Measurements from ENCODE around the gene GART.
"Not testable (repeated sequence)": the region's sequence is repeated elsewhere in the genome, so short reads cannot be mapped to it uniquely, and the experiment has no call there.

The GART gene

DNA sequence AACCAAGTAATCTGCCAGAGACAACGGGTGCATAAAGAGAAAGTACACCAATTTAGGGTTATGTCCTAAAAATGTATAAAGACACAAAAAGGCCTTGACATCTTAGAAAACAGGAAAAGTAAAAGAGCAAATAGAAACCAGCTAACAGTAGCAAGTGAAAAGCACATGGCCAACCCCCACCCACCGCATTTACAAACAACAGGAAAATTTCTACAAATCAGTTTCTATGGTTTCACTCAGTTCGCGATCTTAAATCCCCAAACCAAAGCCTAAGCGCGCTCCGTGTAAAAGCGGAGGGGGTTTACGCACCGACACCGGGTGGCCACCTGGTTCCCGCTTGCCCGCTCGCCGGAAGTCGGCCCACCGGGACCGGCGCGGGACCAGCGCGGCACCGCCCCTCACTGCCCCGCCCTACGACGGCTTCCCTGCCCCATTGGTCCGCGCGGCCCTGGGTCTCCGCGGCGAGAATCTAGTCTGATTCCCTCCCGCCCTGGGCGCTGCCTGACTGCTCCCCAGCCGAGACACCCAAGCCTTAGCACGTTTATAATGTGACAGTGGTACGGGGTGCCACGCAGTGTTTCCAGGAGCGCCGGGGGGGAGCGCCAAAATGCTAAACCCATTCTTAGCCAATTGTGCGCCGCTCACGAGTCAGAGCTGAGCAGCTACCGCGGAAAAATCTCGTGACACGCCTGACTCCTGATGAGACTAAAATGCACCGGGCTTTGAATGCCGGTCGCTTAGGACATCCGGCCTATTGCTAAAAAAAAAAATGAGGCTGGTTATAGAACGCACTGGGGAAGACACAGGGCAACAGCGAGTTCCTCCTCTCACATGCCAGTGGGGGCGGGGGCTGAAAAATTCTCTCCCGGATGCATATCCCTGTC is at the start of gene GART:
GART (minus strand) TSS at position 362 of the 884 bp plus-strand sequence. CDS start 2,802 bp downstream, outside the sequence.
- DNase-seq: peak; percentile 83

DNA sequence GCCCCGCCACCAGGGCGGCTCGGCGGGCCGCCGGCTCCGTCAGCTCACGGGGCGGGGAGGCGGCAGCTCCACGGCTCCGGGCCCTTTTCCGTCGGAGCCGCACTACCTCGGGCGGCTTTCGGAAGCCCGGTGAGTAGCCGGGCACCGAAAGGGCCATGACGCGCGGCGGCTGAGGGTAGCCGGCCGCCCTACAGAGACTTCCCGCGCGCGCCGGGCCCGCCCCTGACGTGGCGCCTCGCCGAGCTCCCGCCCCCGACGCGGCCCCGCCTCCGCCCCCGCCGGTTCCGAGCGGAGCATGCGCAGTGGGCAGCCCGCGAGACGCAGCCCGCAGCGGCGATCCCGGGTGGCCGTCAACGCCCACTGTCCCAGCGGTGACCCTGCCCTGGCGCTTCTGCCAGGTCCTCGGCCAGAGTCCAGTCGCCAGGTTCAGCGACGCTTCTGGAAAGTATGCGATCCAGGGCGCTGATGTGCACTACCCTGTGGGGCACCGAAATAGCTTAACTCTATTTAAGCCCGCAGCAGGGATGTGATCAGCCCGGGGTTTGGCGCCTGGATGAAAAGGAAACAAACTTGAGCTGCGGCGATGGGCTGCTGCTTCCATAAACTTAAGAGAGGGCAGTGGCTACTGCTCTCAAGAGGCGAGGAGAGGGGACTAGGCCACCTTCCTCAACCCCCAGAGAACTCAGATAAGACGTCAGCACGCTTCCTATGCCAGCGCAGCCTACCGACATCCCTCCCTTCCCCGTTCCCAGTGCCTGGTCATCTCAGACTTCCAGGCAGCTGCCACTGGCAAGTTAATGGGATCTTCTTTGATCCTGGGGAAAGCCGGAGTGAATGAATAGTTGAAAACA is 46.8 kb upstream of the GART start, which contains the start of gene DONSON:
DONSON (minus strand) TSS at position 200 of the 851 bp plus-strand sequence; CDS start at position 157, 43 bp downstream.
- DNase-seq: peak; percentile 87

DNA sequence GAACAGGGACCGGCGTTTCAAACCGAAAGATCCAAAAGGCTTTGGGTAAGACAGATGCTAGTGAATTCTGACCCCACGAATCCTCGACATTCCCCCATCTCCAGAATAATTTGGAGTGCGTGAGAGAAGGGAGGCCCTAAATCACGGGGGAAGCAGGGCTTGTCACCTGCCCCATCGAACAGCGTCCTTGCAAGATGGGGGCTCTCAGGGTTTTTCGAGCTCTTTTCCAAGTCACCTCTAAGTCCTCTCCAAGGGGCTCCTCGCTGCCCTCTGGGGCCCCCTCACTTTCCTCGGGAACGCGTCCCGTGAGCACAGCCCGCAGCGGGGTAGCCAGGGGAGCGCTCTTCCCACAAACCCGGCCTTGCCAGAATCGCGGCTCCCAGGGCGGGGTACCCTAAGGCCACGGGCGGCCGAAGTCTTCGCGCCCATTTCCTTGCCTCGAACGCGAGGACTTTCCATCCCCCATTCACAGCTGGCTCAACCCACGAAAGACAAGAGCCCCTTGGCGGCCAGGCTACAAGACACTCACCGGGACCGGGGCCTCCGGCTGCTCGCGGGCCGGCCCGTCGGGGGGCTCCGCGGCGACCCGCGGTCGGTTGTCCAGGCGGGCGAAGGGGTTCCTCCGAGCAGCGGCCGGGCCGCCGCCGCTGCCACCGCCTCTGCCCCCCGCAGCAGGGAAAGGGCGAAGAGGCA is 46.0 kb upstream of the GART start:
- peak; percentile 57 for DNase-seq

DNA sequence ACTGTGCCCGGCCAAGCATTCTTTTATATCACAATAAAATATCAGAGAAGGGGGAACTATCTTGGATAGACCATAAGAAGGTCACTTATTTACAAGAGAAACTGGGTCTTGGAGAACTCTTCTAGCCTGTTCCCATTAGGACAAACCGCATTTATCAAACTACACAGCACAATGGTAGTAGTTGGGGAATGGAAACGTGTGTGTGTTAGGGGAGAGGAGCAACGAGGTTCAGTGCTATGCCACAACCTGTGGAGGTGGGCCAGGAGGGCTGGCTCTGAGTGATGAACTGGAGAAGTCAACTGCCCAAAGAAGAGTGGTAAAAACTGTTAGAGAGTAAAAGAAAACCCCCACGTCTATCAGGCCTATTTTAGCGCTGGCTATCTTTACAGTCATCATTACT is 45.0 kb upstream of the GART start:
- no peak for DNase-seq

DNA sequence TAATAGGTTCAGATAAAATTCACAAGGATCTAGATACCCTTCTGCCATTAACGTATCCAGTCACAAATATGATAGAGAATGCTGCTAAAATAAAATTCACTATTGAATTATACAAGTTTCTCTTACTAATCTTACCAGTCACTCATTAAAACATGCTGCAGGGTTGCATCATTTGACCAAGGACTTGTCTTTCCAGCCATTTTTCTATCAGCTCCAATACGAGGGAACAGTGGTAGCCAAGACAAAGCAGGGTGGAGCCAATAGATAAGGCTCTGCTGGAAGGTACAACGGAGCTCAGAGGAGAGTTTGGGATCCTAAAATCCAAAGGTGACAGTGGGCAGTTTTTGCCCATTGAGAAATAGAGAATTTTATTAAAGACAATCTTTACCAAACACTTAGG is 42.5 kb upstream of the GART start:
- DNase-seq: no peak

DNA sequence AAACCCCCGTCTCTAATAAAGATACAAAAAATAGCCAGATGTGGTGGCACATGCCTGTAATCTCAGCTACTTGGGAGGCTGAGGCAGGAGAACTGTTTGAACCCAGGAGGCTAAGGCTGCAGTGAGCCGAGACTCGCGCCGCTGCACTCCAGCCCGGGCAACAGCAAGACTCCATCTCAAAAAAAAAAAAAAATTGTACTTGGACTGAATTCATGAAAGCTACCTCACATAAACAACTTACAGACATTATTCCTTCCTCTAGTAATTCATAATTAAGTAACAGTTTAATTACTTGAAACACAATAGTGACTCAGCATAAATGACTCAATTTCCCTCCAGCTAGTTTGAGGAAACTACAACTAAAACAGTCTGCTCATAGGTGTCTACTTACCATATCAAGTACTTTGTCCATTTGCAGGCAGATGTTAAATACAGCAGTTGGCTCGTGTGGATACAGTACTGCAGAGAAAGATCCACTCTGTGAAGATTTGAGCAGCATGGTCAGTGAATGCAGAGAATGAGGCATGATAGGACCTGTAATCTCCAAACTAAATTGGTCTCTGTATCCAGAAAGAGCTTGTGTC is 37.1 kb upstream of the GART start:
- DNase-seq: peak; percentile 48

DNA sequence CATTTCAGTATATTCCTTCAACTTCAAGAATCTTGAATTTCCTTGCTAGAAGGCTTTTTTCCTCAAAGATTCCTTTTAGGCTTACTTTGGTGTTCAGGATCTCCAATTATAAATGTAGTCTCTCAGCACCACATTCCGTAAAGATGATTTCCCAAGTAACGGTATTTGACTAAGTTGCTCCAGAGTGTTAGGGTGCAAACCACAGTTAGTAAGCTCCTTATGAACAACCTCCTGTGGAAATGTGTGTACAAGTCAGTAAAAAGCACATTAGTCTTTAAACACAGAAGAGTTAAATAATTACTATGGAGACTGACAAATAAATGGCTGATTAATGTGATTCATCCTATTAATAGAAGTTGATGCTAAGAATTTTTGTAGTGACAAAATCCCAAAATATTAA is 36.3 kb upstream of the GART start:
- DNase-seq: peak; percentile 65

DNA sequence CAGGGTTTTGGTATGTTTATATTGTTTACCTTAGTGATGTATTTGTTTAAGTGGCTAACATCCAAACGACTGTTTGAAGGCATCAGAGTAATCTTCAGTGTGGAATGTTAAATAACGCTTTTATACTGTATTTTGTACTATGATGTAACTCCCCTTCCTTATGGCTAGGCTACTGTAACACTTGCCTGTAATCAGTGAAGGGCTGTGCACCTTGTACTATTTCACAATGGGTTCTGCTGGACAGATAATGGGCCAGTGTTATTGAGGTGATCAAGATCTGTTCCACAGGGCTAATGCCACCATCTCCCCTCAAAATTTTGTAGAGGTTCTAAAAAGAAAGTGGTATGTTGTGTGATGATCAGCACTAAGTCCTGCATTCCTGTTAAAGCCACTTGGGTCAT is 34.8 kb upstream of the GART start:
- DNase-seq: not testable (repeated sequence)

DNA sequence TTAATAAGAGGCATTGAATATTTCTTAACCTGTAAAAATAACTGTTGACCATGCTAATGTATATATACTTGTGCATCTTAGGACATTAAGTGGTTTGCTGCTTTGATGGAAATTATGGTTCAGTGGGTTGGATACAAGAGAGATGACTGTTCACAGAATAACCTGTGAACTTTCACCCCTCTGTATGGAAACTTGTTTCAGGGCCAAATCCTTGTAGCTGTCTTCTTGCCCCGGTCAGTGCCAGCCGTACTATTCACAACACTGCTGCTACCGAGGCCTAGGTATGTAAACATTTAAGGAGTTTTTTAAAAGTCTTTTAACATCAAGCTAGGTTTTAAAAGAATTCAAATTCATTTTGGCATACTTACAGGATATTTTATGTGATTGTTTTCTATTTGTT is 30.4 kb upstream of the GART start:
- no peak for DNase-seq

DNA sequence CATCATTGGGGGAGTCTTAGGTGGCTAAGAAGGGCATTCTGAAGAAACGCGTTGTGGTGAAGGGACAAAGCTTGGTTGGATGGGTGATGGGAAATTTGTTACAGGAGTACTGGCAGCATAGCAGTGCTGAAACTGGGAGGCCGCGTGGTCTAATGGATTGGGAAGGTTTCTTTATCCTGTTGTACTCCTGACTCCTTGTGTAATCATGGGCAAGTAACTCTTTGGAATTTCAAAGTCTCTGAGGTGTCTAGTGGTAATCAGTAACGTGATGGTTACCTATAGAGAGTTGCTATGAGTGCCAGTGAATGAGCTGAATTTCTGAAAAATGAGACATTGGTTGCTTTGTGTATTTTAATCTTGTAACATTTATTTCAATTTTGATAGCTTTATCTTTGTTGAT is 28.1 kb upstream of the GART start:
- no peak for DNase-seq

DNA sequence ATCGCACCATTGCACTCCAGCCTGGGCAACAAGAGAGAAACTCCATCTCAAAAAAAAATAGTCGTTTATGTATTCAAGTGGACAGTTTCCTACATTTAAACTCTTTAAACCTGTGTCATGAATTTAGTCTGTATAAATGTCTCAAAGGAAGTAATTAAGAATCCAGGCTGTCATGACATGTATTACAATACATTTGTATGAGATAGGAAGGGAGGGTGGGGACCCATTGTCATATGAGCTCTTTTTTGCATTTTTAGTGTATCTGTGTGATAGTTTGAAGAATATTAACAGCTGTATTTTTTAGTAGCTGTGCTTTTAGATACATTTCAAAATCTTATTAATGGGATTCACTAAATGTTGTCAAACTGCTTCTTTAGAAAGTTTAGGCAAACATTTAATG is 26.5 kb upstream of the GART start:
- DNase-seq: no peak

DNA sequence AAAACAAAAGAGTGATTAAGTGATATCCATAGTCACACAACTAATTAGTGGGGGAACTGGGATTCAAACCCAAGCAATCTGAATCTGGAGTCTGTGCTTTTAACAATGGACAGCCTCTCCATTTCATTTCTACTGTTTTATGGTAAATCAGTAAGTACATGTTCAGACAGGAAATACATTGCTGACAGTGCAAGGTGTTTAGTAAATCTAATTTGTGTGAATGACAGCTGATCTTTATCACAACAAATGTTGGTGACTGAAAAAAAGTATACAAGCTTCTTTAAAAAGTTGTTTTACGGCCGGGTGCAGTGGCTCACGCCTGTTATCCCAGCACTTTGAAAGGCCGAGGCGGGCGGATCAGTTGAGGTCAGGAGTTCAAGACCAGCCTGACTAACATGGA is 26.0 kb upstream of the GART start:
- no peak for DNase-seq

DNA sequence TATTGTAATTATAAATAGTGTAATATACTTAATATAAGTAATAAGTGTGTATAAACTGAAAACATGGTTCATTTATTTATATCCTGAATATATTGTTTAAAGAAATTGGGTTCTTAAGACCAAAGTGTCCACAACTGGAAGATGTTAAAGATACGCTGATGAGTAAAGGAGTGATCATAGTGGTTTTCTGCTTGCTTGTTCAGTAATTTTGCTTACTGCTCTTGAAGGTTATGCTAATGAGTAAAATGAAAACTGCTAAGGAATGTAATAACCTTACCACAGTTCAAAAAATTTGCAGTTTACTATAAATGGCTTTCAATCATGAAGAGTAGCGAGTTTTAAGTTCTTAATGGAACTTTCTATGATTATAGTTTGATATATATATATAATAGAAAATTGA is 24.6 kb upstream of the GART start:
- DNase-seq: no peak

DNA sequence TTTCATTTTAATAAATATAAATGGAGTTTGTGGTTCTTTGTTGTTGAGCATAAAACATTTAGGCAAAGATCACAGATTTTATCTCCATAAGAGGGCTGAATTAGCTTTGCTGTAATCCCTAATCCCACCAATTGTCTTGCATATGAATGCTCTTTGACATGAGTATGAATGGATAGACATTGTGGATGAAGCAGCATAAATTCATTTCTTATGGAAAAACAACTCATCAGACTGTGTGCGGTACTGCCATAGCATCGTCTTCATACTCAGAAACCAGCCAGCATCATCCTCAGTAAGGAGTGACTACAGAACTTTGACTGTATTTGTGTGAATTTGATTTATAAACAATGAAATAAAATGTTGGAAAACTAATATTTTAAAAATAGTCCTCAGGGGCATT is 20.5 kb upstream of the GART start:
- DNase-seq: no peak

DNA sequence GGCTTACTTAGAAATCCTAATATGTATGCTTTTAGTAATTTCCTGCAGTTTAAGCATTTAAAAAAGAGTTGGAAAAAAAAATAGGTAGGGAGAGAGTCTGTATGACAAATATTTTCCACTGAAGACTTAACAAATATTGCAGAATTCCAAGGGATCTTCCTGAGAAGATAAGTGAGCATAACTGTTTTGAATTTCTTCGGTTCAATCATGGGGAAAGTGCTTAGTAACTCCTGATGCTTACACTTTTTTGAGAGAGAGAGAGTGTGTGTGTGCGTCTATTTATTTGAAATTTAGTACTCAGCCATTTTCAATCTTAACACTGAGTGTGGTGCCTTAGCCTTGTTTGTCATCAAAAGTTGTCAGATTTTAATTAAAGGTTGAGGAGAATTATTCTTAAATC is 19.5 kb upstream of the GART start:
- no peak for DNase-seq

DNA sequence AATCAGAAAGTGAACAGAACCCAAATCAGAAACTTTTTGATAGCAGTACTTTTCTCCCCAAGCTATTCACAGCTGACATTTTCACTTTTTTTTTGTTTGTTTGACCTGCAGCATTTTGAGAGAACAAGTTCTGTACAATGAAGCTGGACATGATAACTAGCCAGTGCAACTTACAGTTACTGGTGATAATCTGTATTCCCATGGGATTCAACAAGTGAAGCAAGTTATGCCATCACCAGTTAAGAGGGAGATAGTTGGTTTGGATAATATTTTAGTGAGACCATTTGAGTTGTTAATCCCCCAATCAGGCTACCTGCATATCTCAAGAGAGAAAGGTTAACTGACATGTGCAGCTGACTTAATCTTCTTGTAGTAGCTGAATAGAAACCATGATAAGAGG is 19.0 kb upstream of the GART start:
- no peak for DNase-seq

DNA sequence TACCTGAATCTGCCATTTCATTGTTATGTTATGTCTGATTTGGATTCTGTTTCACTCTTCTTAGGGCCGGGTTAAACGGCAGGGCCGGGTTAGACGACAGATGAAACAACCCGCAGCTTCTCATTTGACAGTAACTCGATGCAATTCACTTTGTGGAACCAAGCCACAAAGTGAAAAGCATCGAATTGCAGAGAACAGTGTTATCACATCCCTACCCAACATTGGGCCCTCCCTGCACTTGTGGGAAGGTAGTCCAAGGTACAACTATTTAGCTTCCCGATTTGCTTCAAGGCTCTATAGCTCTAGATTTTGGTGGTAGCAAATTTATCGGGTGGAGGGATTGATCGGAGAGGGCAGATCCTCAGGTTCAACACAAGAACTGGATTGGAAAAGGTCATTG is 17.9 kb upstream of the GART start:
- no peak for DNase-seq

DNA sequence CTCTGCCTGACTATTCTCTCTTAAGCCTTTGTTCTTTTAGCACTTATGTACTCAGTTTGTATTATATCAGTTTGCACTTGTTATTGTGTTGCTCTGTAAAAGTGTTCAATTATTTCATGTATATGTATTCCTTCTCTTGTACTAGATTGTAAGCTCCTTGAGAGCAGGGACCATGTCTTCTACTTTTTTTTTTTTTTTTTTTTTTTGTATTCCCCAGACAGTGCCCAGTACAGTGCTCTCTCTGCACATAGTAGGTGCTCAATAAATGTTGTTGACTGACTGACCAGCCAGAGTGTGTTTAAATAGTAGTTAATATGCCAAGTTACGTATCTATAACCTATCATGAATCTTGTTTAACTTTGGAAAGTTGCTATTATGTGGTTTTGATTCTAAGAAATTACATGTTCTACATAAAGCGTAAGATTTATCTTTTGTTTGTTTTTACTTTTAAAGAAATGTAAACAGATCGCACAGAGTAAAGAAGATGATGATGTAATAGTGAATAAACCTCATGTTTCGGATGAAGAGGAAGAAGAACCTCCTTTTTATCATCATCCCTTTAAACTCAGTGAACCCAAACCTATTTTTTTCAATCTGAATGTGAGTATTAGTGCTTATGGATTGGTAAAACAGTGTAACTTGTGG is 17.0 kb upstream of the GART start:
- DNase-seq: no peak

DNA sequence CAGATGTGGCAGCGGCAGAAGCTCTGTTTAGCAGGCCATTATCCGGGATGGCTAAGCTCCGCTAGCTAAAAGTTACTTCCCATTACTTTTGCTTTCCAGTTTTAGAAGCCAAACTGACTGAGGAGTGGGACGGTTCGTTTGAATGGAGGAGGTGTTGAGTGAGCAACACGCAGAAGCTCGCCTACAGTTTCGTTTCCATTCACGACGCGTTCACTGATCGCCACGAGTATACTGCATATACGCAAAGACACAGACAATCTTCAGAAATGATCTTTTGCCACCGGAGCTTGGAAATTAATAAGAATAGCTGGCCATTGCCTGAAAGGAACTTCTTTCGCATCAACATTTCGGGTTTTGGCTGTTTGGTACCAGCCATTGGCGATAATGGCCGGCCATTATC is 15.5 kb upstream of the GART start:
- DNase-seq: no peak

DNA sequence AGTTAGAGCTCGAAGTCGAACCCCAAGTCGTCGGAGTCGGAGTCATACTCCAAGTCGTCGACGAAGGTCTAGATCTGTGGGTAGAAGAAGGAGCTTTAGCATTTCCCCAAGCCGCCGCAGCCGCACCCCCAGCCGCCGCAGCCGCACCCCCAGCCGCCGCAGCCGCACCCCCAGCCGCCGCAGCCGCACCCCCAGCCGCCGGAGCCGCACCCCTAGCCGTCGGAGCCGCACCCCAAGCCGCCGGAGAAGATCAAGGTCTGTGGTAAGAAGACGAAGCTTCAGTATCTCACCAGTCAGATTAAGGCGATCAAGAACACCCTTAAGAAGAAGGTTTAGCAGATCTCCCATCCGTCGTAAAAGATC is 13.0 kb upstream of the GART start:
- no peak for DNase-seq

DNA sequence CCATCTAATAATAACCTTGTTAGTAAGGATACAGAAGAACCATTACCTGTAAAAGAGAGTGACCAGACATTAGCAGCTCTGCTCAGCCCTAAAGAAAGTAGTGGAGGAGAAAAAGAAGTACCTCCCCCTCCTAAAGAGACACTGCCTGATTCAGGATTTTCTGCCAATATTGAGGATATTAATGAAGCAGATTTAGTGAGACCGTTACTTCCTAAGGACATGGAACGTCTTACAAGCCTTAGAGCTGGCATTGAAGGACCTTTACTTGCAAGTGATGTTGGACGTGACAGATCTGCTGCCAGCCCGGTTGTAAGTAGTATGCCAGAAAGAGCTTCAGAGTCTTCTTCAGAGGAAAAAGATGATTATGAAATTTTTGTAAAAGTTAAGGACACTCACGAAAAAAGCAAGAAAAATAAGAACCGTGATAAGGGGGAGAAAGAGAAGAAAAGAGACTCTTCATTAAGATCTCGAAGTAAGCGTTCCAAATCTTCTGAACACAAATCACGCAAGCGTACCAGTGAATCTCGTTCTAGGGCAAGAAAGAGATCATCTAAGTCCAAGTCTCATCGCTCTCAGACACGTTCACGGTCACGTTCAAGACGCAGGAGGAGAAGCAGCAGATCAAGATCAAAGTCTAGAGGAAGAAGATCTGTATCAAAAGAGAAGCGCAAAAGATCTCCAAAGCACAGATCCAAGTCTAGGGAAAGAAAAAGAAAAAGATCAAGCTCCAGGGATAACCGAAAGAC is 12.5 kb upstream of the GART start:
- no peak for DNase-seq
